ENCODE measurements around the gene RHBDL1. TPM values are rescaled to one million over a fixed set of nuclear protein-coding genes. Genes with fewer than 3 reads are reported as not detected.

The RHBDL1 gene
- total RNA-seq, 2 donors from 2014 or later, result 4.4 to 5.3 TPM

DNA sequence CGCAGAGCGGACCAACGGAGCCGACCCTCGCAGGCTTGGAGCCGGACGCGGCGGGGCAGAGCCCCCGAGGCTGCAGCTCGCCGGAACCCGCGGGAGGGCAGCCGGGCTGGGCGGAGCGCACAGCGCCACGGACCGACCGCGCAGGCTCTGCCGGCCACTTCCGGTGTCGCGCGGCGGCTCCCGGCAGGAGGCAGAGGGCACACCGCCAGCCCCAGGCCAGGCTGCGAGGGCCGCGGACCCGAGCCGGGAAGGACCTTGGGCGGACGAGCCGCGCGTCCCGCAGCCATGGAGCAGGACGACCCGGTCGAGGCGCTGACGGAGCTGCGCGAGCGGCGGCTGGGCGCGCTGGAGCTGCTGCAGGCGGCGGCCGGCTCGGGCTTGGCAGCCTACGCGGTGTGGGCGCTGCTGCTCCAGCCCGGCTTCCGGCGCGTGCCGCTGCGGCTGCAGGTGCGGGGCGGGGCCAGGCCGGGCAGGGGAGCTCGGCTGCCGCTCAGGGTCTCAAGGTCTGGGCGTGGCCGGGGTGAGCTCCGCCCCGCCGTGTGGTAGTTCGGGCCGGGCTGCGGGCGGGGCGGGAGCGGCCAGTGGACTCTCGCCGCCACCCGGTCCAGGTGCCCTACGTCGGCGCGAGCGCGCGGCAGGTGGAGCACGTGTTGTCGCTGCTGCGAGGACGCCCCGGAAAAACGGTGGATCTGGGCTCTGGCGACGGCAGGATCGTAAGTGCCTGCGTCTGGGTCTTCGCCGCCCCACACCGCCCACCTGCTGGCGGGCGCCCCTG lies 45.7 kb downstream of the RHBDL1 start, which contains the start of gene ANTKMT:
ANTKMT (plus strand) TSS at position 157 of the 775 bp plus-strand sequence; CDS start at position 286, 129 bp downstream.
- peak; percentile 71 for ATAC-seq
- intact Hi-C loops (cut with DNase I, micrococcal nuclease), result no loop called here
- peak; percentile 87 to 90 for DNase-seq

DNA sequence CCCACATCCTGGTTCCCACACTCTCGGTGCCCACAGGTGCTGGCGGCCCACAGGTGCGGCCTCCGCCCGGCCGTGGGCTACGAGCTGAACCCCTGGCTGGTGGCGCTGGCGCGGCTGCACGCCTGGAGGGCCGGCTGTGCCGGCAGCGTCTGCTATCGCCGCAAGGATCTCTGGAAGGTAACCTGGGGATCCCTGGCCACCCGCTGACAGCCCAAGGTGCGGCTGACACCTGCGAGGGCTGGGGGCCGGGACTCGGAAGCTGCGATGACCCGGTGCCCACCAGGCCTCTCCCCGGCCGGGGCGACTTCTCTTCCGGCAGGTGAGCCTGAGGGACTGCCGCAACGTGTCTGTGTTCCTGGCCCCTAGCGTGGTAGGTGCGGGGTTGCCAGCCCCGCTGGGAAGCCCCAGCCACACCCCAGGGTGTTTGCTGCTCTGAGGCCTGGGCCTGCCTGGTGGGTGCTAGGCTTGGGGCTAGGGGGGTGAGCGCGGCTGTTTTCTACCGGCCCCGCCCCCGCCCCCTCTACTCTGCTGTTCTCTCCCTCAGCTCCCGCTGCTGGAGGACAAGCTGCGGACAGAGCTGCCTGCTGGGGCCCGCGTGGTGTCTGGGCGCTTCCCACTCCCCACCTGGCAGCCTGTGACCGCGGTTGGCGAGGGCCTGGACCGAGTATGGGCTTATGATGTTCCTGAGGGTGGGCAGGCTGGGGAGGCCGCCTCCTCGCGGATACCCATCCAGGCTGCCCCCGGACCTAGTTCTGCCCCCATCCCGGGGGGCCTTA lies 46.5 kb downstream of the RHBDL1 start:
- DNase-seq, result no peak
- intact Hi-C loops (cut with DNase I, micrococcal nuclease), result no loop called here
- no peak for ATAC-seq

DNA sequence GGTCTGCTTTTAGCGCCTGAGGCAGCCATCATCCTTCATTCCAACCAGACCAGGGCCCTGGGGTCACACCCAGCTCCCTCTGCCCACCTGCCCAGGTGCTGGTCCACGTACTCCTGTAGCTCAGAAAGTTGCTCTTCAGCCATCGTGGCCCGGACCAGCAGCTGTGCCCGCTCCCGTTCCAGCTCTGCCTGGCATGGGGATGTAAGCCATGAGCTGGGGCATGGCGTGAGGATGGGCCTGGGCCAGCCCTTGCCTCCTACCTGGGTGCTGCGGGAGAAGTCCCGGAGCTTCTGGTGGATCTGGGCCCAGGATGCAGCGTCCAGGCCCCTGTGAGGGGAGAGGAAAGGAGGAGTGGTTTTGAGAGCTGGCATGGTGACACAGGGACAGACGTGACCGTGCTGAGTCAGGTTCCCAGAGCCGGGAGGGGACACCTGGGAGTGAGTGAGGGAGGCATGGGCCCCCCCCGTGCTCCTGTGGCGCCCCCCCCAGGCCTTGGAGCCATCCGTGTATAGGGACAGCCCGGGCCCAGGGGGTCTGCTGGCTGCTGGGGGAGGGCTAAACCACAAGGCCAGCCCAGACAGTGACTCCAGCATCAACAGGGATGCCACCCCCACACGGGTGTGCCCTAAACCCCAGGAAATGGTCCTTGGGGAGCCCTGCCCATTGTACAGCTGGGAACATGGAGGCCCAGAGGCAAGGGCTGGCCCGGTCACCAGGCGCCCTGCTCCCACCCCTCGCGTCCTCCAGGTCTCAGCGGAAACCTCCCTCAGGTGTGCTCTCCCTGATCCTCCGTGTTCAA lies 47.6 kb downstream of the RHBDL1 start:
- intact Hi-C loops (cut with DNase I, micrococcal nuclease), result no loop called here

DNA sequence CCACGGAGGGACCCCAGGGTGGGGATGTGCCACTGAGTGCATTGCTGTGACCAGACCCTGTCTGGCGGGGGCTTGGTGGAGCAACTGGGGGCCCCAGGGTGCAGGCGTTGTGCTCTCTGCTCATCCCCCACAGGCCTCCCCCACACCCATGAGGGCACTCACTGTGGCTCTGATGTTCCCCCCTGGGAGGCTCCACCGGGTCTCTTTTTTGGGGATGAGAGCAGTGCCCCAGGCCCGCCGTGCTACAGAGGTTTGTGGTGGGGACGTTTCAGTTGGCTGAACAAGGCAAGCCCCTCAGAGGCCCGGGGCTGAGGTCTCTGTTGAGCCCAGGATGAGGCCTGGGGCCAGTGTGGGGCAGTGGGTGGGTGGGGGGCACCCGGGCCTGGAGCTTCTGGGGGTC lies 48.2 kb downstream of the RHBDL1 start:
- intact Hi-C loops (cut with DNase I, micrococcal nuclease), result no loop called here
- ATAC-seq, result no peak
- no peak for DNase-seq

More for the DNA sequence above, 47.6 kb downstream of the RHBDL1 start:
- DNase-seq (no peak), ATAC-seq (no peak)

DNA sequence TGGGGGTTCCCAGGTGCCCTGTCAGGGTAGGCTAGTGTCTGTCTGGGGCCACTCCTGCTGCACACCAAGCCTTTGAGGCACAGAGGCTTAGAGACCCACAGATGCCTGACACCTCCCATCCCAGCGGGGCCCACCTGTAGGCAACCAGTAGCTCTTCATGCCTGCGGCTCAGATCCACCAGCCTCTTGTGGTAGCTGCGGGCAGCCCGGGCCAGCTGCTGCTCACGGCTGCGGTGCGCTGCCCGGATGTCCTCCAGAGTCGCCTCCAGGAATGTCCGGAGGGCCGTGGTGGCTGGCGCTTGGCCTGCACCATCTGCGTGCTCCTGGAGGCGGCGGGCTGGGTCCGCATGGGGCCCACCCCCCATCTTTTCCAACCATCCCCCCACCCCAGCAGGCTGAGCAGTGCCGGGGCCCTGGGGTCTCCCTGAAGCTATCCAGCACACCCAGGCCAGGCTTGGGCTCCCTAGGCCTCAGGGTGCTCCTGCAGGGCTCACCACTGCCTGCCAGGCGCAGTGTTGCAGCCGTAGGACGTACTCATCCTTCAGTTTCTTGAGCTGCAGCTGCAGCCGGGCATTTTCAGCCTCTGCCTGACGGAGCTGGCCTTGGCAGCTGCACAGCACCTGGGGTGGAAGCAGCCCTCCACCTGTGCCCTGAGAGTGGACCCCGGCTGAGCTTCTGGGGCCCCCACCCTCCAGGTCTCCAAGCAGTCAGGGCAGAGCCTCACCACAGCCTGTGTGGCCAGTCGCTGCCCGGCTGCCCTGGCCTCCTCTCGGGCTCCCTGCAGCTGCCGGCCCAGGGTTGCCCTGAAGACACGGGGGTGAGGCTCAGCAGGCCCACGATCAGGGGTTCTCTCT lies 48.9 kb downstream of the RHBDL1 start:
- no peak for ATAC-seq
- intact Hi-C loops (cut with DNase I, micrococcal nuclease), result no loop called here
- no peak for DNase-seq

DNA sequence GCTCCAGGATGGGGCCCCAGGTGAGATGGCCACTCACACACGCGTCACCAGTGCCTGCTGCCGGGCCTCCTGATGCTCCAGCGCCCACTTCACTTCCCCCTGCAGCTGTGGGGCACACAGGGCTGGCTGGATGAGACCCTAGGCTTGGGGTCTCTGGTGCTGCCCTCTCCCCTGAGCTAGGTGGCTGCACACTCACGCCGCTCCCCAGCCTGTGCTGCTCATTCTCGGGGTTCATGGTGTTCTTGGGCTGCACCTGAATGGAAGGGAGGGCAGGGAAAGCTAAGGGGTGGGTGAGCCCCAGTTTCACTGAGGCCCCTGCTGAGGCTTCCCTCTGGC lies 49.5 kb downstream of the RHBDL1 start:
- no peak for ATAC-seq
- DNase-seq, result no peak
- intact Hi-C loops (cut with DNase I, micrococcal nuclease), result no loop called here

DNA sequence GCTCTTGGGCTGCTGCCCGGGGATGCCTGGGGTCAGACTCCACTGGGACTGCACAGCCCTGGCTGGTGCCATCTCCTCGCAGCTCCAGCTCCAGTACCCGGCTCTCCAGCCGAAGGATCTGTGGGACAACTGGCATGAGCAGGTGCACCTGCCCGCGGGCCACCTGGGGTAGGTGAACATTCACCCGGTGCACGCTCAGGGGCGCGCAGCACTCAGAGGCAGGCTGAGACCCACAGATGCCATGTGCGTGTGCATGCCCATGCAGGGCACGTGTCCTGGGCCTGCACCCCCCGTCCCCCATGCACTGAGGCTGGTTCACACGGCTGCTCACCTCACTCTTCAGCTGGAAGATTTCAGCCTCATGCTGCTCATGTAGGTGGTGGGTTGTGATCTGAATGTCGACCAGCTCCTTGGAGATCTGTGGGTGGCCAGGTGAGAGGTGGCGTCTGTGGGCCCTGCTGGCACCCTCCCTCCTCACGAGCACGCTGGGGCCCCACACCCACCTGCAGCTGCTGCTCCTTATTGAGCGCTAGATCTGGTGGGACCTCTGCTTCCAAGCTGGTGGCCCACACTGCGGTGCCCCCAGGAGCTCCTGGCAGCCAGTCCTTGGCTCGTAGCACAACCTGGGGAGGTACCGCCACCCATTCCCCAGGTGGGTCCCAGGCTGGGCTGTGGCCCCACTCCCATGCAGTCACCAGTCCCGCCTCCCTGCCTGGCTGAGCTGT lies 50.2 kb downstream of the RHBDL1 start:
- intact Hi-C loops (cut with DNase I, micrococcal nuclease), result no loop called here
- DNase-seq (peak in 1 of 2 donors; percentile 13), ATAC-seq (no peak)

DNA sequence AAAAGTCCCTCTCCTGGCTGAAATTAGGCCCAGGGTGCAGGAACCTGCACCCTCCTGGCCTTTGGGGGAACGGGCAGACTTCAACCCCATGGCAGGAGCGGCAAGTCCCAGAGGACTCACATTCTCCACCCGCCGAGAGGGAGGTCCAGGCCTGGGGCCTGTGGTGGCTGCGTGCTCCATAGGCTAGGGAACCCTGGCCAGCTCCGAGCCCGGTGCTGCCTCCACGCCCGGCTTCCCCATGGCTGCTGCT lies 50.6 kb downstream of the RHBDL1 start:
- ATAC-seq (no peak), DNase-seq (no peak)
- intact Hi-C loops (cut with DNase I, micrococcal nuclease), result no loop called here

DNA sequence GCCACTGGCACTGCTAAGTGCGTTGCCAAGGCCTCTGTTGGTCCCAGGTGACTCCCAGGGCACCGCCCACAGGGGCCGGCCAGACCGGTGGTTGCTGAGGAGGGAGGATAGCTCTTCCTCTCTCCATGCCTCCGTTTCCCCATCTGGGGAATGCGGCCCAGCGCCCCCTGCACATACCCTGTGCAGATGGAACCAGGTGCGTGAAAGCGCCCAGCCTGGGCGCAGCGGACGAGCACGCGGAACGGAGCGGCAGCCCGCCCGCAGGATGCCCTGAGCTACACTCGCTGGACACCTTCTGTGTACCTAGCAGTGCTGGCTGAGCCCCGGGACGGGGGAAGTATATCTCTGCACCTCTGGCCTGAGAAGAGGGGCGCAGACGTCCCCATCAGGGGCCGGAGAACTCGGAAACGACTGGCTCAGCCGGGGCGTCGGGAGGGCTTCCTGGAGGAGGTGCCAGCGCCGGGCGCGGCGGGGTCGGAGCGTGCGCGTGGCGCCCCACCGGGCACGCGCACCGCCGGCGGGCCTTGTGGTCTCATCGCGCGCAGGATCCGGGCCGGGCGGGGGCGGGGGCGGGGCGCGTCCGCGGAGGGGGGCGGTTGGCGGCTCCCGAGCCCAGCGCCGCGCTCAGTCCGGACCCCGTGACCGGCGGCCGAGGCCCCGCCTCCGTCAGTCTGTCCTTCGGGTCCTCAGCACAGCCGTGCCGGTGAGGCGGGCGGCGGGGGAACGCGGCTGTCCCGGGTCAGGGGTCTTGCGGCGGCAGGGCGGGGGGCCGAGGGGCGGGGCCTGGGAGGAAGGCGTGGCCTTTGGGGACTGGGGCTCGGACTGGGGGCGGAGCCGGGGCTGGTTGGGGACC lies 51.2 kb downstream of the RHBDL1 start, which contains the start of the genes CCDC78 and HAGHL:
CCDC78 (minus strand) TSS at position 6 of the 853 bp plus-strand sequence. CDS start 76 bp downstream, outside the sequence.
HAGHL (plus strand) TSS at position 669 of the 853 bp plus-strand sequence. CDS start 404 bp downstream, outside the sequence.
- intact Hi-C loops (cut with DNase I, micrococcal nuclease), result no loop called here
- DNase-seq (peak; percentile 50 to 73), ATAC-seq (peak; percentile 19)

DNA sequence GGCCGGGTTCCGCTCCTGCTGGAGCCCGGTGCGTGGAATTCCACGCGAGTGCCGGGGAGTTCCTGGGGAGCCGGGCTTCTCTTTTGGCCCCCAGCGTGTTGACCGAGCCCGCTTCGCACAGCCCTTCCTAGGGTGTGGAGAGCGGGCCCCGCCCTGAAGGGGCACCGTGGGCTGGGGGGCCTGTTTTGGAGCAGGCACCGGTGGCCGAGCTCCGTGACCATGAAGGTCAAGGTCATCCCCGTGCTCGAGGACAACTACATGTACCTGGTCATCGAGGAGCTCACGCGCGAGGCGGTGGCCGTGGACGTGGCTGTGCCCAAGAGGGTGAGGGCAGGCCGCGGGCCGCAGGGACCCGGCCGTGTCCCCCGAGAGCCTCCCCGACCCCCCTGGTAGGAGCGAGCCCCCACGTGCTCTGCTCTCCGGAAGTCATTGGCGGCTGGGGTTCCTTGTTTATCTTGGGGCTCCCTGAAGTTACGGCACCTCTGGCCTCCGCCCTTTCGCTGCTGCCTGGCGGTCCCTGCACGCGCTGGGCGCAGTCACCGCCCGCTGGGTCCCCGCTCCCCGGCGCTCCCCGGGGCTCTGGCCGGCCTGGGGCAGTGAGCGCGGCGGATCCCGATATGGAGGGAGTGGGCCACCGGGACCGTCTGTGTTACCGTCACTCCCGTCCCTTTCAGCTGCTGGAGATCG lies 52.0 kb downstream of the RHBDL1 start:
- DNase-seq, result peak in 1 of 2 donors; percentile 47
- ATAC-seq, result peak; percentile 12
- intact Hi-C loops (cut with DNase I, micrococcal nuclease), result no loop called here

Other genes starting within 250 kb of the RHBDL1 start
- gene CAPN15, start 148.0 kb upstream of the RHBDL1 start, total RNA-seq, result 100 to 1,000 TPM in 1 of 2 donors, 10 to 100 TPM in 1; 98.8 to 102 TPM
- gene PRR35, start 115.3 kb upstream of the RHBDL1 start, total RNA-seq, result not detected
- under 1 TPM in 1 of 2 donors, not detected in 1; 0.36 TPM for gene NHLRC4, start 108.7 kb upstream of the RHBDL1 start, total RNA-seq
- gene PIGQ, start 105.7 kb upstream of the RHBDL1 start, total RNA-seq, result 10 to 100 TPM; 37.6 to 39.5 TPM
- 10 to 100 TPM; 38.2 to 43.4 TPM for gene RAB40C, start 85.6 kb upstream of the RHBDL1 start, total RNA-seq
- gene WFIKKN1, start 44.7 kb upstream of the RHBDL1 start, total RNA-seq, result 1 to 10 TPM in 1 of 2 donors, under 1 TPM in 1; 0.64 to 3.6 TPM
- gene METTL26, start 39.4 kb upstream of the RHBDL1 start, total RNA-seq, result 10 to 100 TPM; 42.0 to 52.0 TPM
- 100 to 1,000 TPM in 1 of 2 donors, 10 to 100 TPM in 1; 98.5 to 161 TPM for gene MCRIP2, start 33.8 kb upstream of the RHBDL1 start, total RNA-seq
- gene WDR90, start 26.3 kb upstream of the RHBDL1 start, total RNA-seq, result 10 to 100 TPM; 28.3 to 57.6 TPM
- gene RHOT2, start 7.5 kb upstream of the RHBDL1 start, total RNA-seq, result 100 to 1,000 TPM; 118 to 158 TPM
- gene STUB1, start 4.7 kb downstream of the RHBDL1 start, total RNA-seq, result 100 to 1,000 TPM in 1 of 2 donors, 10 to 100 TPM in 1; 86.6 to 105 TPM
- gene JMJD8, start 8.7 kb downstream of the RHBDL1 start, total RNA-seq, result 10 to 100 TPM; 41.6 to 49.2 TPM
- 10 to 100 TPM in 1 of 2 donors, 1 to 10 TPM in 1; 9.5 to 10.6 TPM for gene WDR24, start 14.7 kb downstream of the RHBDL1 start, total RNA-seq
- gene FBXL16, start 30.1 kb downstream of the RHBDL1 start, total RNA-seq, result 1 to 10 TPM; 1.2 to 3.1 TPM
- gene METRN, start 39.4 kb downstream of the RHBDL1 start, total RNA-seq, result 10 to 100 TPM; 21.7 to 37.8 TPM
- gene ANTKMT, start 45.5 kb downstream of the RHBDL1 start, total RNA-seq, result 10 to 100 TPM; 47.2 to 48.6 TPM
- gene CCDC78, start 50.8 kb downstream of the RHBDL1 start, total RNA-seq, result under 1 TPM; 0.75 to 0.95 TPM
- gene HAGHL, start 51.4 kb downstream of the RHBDL1 start, total RNA-seq, result 1 to 10 TPM; 2.0 to 3.3 TPM
- 10 to 100 TPM; 36.0 to 50.2 TPM for gene CIAO3, start 65.3 kb downstream of the RHBDL1 start, total RNA-seq
- gene MSLN, start 85.1 kb downstream of the RHBDL1 start, total RNA-seq, result 1 to 10 TPM; 6.4 to 7.0 TPM
- gene RPUSD1, start 112.7 kb downstream of the RHBDL1 start, total RNA-seq, result 10 to 100 TPM; 21.3 to 24.1 TPM
- 10 to 100 TPM in 1 of 2 donors, 1 to 10 TPM in 1; 9.5 to 20.3 TPM for gene CHTF18, start 112.9 kb downstream of the RHBDL1 start, total RNA-seq
- under 1 TPM; 0.40 to 0.53 TPM for gene GNG13, start 125.1 kb downstream of the RHBDL1 start, total RNA-seq